GM19395 (cell line): Measurements from ENCODE around the gene CDKN3.
"Not testable (repeated sequence)": the region's sequence is repeated elsewhere in the genome, so short reads cannot be mapped to it uniquely, and the experiment has no call there.

ENCODE experiments used
- ATAC-seq: cut with Tn5 transposase; IDR thresholded peaks from one replicate; pipeline ENCODE4 v1.9.1; 2021; ENCODE audit warnings: mild to moderate bottlenecking, moderate library complexity; ENCODE audit not compliant: unreplicated experiment

CDKN3 gene

DNA sequence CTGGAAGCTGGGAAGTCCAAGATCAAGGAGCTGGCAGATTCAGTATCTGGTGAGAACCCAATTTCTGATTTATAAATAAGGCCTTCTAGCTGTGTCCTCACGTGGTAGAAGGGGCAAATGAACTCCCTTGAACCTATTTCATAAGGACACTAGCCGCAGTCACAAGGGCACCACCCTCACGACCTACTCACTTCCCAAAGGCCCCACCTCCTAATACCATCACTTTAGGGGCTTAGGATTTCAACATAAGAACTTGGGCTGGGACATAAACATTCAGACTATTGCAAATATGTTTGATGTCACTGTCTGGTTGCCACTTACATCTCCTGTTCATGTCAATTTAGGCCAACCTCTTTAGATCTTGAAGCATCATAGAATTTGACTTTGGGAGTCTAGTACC lies 55.2 kb downstream of the CDKN3 start:
- no peak for ATAC-seq

DNA sequence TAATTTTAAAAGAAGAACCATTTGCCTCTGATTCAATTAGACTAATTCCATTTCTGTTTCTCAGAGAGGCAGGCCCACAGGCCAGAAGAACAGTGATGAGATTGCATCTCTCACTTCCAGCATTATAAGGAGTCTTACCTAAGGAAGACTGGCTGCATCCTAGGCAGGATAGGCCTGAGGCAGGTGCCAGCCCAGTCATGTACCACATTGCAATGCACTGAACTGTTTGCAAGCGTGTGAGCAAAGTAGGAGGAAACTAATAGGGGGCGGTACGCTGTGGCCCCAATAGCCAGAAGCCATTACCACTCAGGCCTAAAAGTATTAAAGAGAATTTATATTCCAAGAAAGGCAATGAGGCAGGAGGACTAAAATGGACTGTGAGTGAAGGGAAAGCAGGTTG lies 56.4 kb downstream of the CDKN3 start:
- ATAC-seq = no peak

DNA sequence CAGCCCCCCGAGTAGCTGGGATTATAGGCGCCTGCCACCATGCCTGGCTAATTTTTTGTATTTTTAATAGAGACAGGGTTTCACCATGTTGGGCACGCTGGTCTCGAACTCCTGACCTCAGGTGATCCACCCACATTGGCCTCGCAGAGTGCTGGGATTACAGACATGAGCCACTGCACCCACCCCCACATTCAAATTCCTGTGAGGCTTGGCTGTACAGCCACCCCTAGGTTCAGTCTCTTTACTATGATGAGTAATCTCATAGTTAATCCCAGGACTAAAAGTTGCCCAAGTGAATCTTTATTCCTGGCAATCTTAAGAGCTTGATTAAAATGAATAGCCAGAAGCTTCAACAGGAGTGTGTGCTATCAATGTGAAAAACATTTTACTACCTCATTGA lies 57.2 kb downstream of the CDKN3 start:
- ATAC-seq = not testable (repeated sequence)

DNA sequence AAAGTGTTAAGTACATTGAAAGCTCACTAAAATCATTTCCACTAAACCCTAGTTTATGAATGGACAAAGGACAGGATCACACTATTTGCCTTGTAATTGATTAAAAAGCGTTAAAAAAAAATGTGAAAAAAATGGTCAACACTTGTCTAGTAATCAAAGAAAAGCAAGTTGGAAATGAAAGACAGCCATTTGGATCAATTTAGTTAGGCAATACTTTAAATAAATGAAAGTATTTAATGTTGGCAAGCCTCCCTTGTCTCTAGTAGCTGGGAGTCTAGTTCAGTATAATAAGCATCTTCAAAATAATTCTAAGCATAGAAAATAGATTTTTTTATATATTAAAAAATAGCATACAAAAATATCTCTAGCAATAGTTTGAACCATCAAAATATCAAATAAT lies 58.6 kb downstream of the CDKN3 start:
- no peak for ATAC-seq

DNA sequence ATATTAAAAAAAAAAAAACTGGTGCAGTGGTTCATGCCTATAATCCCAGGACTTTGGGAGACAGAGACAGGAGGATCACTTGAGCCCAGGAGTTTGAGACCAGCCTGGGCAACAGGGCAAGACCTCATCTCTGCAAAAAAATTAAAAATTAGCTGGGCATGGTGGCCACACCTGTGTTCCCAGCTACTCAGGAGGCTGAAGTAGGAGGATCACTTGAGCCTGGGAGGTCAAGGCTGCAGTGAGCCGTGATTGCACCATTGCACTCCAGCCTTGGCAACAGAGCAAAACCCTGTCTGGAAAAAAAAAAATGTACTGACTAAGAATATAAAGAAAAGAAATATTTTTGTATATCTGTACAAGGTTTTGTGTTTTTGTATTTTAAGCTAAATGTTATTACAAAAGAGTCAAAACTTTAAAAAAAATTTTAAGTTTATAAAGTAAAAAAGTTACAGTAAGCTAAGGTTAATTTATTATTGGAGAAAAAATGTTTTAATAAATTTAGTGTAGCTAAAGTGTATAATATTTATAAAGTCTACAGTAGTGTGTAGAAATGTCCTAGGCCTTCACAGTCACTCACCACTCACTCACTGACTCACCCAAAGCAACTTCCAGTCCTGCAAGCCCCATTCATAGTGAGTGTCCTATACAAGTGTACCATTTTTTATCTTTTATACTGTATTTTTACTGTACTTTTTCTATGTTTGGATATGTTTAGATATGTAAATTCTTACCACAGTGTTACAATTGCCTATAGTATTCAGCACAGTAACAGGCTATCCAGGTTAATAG lies 60.2 kb downstream of the CDKN3 start:
- ATAC-seq = not testable (repeated sequence)

DNA sequence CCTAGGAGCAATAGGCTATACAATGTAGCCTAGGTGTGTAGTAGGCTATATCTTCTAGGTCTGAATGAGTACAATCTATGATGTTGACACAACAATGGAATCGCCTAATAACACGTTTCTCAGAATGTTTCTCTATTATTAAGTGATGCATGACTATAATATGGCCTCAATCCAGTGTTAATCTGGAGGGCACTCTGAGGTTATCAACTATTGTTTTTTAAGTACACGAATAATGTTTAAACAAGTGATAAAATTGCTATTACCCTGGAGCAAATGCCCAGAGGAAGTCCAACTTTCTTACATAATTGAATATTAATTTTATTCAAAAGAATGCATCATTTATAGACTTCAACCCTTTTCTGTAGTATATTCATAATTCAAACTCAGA lies 60.8 kb downstream of the CDKN3 start:
- ATAC-seq = no peak

DNA sequence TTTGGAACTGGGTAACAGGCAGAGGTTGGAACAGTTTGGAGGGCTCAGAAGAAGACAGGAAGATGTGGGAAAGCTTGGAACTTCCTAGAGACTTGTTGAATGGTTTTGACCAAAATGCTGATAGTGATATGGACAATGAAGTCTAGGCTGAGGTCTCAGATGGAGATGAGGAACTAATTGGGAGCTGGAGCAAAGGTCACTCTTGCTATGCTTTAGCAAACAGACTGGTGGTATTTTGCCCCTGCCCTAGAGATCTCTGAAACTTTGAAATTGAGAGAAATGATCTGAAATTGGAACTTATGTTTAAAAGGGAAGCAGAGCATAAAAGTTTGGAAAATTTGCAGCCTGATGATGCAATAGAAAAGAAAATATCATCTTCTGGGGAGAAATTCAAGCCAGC lies 61.7 kb downstream of the CDKN3 start:
- not testable (repeated sequence) for ATAC-seq

DNA sequence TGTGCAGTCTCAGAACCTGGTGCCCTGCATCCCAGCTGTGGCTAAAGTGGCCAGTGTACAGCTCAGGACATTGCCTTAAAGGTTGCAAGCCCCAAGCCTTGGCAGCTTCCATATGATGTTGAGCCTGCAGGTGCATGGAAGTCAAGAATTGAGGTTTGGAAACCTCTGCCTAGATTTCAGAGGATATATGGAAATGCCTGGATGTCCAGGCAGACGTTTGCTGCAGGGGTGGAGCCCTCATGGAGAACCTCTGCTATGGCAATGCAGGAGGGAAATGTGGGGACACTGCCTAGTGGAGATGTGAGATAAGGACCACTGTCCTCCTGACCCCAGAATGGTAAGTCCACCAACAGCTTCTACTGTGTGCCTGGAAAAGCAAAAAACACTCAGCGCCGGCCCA lies 62.3 kb downstream of the CDKN3 start:
- no peak for ATAC-seq

DNA sequence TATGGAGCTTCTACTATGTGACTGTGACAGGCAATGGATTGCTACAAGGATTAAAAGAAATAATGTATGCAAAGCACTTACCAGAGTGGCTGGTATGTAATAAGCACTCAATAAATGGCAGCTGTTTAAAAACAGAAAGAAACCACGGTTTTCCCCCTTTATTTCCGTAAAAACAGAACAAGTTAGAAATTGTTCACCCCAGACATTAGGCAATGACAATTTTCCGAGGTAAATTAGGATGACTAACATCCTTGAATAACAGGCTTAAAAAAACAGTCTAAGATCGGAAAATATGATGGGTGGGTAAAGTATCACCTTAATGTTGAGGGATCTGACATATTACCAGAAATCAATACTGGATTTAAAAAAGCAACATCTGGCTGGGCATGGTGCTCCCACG lies 65.2 kb downstream of the CDKN3 start:
- no peak for ATAC-seq

DNA sequence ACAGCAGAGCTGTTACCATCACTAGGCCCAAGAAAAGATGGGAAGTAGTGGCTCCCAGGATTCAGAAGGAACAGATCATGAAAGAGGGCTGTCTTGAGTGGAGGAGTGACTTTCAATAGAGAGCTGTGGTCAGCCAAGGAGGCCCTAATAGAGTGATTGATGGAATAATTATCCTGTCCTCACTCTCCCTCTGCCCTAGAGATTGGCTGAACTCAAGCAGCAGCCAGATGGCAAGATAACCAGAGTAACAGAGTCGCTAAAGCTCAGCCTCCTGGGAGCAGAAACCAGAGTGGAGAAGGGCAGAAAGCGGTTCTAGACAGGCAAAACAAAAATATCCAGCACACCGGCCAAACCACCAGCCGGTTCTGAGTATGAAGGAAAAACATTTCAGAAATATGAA lies 68.8 kb downstream of the CDKN3 start:
- no peak for ATAC-seq

DNA sequence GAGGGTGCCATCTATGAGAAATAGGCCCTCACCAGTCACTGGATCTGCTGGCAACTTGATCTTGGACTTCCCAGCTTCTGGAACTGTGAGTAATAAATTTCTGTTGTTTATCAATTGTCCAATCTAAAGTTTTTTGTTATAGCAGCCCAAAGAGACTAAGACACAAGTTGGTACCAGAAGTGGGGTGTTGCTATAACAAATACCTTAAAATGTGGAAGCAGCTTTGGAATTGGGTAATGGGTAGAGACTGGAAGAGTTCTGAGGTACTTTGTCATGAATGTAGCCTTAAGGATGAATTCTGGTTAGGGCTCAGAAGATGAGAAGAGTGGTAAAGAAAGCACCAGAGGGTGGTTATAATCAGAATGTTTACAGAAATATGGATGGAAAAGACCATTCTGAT lies 70.5 kb downstream of the CDKN3 start:
- no peak for ATAC-seq
